ENCODE measurements around the gene IDH3G.
"Not testable (repeated sequence)": the region's sequence is repeated elsewhere in the genome, so short reads cannot be mapped to it uniquely, and the experiment has no call there.

Gene IDH3G

DNA sequence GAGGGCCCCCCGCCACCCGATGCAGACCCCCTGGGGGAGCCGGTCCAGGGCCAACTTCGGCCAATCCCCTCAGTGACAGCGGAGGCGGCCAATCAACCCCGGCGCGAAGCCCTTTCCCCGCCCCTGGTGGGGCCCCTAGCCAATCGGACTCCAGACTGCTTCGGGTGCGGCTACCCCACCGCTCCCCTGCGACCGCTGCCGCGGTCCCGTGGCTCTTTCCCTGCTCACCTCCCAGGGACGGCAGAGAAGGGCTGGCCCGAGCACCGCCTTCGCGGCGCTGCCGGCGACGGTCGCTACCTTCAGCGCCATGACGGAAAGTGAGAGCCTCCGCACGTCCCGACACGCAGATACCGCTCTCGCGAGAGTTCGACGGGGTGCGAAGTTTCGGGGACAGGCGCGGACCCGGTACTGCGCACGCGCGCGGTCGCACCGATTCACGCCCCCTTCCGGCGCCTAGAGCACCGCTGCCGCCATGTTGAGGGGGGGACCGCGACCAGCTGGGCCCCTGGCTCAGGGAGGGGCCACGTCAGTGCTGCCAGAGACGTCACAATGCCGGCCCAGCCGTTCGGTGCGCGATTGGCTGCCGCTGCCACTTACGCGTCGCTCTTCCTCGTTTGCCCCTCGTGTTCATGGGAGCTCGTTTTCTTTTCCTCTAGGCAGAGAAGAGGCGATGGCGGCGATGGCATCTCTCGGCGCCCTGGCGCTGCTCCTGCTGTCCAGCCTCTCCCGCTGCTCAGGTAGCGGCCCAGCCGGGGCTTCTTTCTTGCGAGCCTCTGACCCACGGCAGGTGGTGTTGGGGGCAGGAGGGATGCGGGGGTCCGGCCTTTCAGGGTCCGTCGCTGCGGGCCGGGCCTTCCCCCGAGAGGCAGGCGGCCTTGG is at the start of gene IDH3G, which contains the start of gene SSR4:
Gene IDH3G, minus strand, starts transcription at position 358 of the 879 bp plus-strand sequence. Its CDS starts 49 bp downstream, at position 309.
Gene SSR4, plus strand, starts transcription at position 651 of the 879 bp plus-strand sequence. Its CDS starts 20 bp downstream, at position 671.
- DNase-seq = peak; percentile 88

DNA sequence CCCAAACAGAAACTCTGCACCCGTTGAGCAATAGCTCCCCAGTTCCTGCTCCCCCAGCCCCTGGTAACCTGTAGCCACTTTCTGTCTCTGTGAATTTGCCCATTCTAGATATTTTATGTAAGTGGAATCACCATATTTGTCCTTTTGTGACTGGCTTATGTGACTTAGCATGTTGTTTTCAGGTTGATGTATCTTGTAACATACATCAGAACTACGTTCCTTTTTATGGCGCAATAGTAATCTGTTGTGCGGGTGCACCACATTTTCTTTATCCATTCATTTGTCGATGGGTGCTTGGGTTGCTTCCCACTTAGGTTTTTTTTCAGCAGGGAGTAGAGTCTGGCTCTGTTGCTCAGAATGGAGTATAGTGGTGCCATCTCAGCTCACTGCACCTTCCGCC is 42.7 kb upstream of the IDH3G start:
- no peak for DNase-seq

DNA sequence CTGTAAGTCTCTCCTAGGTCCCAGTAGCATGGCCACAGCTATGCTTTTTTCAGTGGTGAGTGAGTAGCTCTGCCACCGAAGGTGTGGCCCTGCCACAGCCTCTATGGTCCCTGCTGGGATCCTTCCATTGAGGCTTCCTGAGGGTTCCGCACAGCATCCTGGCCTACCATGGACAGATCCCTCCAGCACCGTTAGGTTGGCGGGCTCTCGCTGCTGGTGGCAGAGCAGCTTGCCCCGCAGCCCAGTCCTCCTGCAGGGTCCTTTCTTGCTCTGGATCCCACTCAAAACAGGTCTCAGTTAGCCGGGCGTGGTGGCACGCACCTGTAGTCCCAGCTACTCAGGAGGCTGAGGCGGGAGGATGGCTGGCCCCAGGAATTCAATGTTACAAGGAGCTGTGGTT is 38.6 kb upstream of the IDH3G start:
- DNase-seq = no peak

DNA sequence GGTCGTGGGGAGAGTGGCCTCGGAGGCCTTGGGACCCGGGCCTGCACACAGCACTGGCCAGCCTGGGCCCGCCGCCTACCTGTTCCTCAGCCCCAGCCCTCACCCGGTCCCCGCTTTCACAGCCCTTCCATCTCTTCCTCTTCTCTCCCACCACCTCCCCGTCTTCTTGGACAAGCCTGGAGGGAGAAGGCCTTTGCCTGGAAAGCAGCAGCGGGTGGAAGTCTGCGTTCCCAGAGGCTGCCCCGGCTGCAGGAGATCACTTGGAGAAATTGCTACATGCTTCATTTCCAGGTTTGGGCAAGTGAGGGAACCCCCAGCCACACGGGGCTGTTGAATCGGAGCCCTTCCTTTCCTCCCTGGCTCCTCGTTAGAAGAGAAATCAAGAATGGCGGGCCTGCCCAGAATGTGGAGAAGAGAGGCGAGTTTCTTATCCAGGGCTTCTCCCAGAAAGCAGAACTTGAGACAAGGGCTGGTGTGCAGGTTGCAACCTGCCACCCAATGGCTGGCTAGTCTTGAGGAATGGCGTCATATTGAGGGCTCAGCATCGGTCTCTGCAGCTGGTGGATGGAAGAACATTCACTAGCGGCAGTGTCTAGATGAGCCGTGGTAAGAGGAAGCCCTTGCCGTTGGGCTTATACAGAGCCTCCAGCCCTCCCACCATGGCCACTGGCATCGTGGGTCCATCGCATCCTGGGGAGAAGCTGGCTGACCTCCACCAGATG is 37.4 kb upstream of the IDH3G start:
- DNase-seq = no peak

DNA sequence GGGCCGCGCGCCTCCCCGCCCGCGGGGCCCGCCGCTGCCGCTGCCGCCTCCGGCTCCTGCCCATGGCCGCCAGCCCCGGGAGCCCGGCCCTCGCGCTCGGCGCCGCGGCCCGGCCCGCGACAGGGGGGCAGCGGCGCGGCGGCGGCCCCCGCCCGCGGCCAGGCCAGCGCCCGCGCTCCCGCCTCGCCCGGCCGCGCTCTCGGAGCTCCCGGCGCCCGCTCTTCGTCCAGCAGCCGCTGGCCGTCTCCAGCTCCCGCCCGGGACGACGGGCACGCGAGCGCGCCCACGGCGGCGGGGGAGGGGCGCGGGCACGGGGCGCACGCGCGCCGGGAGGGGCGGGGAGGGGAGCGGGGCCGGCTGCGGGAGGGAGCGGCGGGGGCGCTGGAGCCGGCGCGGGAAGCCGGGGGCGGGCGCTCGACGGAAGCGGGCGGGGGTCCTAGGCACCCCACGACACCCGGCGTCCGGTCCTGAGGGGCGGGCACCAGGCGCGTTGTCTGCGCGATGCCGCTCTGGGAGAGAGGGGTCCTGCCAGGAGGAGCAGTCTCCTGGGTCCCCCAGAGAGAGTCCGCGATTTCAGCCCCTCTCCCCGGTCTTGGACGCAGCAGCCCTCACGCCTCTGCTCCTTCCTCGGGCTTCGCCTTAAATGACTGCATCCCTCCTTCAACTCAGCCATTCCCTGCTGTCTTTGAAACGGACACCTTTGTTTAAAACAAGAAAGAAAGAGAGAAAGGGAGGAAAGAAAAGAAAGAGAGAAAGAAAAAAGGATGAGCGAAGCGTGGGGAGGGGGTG is 36.7 kb upstream of the IDH3G start:
- DNase-seq = no peak

DNA sequence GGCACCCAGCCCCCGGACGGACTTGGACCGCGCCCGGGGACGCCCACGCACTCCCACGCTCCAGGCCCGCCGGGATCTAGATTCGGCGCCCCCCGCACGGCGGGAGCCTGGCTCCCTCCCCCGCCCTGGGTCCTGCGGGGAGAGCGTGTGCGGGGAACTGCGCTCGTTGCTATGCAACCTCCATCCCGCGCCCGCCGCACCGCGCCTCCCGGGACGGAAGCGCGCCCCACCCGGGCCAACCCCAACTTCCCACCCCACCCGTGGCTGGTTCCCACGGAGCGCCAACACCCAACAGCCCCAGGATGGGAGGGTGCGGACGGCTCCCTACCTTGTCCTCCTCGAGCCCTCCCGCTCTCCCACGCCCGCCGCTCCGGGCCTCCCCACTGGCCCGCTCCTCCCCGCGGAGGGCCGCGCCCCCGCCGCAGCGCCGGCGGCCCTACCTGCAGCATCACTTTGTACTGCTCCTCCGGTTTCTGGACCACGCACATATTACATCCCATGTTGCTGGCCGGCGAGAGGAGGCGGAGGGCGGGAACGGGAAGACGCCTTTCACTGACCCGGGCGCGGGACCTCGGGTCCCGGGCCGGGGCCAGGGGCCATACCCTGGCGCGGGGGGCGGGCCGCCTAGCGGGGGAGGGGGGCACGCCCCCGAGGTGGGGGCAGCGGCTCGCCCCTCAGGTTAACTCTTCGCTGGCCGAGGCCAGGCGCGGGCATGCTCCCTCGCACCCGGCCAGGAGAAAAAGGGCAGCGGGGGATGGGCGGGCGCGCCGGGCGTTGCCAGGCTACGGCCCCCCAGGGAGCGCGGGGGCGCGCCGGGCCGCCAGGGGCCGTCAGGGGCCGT is 35.8 kb upstream of the IDH3G start, which contains the start of gene PDZD4:
Gene PDZD4, minus strand, starts transcription at position 746 of the 841 bp plus-strand sequence. Its CDS starts 246 bp downstream, at position 500.
- no peak for DNase-seq

DNA sequence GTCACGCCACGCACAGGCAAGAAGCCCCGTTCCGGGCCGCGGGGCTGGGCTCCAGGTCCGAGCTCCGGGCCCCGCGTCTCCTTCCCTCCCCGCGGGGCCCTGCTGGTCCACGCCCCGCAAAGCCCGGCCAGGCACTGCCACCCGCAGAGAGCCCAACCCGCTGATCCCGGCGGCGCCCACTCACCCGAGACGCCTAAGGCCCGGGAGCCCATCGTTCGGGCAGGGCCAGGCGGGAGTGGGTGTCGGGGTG is 35.3 kb upstream of the IDH3G start:
- no peak for DNase-seq

DNA sequence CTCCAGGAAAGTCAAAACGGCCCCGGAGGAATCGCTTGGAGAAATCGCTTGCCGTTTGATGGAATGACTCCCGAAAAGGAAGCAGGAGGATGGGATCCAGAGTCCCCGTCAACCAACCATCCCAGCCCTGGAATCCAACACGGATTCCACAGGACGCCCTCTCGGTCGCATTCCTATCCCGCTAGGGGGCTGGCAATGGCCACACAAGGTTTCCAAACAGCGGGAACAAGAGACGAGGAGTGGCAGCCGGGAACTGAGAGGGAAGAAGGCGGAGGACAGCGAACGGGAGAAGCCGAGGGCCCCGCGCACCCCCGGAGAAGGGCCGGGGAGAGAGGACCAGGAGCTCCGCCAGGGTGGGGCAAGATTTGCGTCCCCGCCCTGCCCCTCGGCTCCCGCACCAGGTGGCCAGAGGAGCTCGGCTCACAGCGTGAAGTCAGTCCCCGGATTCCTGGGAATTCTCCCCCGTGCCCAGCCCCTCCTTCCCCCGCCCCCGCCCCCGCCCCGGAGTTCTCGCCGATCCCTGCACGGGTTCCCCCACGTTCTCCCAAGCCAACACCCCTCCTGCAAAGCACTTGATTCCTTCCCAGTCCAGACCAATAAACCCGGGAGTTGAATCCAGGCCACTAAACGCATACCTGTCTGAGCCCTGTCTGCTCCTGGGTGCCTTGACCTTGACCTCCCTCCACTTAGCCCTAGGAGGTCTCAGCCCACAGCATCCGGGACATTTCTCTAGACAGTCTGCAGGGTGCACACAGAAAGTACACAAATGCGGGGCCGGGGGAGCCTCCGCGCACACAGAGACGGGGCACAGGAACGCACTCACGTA is 34.8 kb upstream of the IDH3G start:
- no peak for DNase-seq

DNA sequence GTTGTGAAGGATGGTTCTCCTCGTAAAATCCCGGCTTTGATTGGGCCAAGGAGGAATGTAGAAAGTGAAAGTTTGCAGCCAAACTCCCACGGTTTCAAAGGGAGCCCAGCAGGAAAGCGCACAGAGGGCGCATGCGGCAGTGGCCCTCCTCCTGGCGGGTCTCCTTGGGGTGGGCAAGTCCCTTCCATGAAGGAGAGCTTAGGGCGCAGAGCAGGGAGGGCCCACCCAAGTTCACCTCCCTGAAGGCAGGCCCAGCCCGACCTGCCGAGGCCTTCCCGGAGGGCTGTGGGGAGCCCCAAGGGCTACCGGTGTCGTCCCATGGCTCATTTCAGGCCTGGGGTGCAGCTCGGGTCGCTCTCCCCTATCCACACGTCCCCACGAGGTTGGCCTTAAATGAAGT is 34.1 kb upstream of the IDH3G start:
- no peak for DNase-seq

DNA sequence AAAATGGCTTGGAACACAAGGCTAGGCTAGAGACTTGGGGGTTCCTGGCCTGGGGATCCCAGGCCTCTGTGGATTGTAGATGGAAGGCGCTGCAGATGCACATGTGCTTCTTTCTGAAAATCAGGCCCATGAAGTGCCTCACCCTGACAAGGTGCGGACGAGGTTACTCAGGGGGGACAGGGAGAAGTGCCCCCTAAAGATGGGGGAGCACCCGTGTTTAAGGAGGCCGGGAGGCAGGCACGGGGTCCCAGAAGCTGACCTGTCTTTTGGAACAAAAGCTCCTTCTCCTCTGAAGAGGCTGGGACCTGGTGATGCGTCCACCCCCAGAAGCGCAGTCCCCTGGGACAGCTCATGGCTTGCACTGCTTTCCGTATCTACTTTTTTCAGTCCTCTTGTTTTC is 33.7 kb upstream of the IDH3G start:
- DNase-seq = no peak

DNA sequence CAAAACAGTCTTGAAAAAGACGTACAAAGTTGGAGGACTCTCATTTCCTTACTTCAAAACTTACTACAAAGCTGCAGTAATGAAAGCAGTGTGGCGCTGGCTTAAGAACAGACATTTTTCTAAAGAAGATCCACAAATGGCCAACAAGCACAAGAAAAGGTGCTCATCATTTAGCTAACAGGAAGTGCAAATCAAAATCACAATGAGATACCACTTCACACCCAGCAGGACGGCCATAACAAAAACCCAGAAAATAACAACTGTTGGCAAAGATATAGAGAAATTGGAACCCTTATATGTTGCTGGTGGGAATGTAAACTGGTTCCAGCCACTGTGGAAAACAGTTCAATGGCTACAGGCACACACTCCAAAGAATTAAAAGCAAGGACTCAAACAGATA is 32.8 kb upstream of the IDH3G start:
- DNase-seq = no peak

DNA sequence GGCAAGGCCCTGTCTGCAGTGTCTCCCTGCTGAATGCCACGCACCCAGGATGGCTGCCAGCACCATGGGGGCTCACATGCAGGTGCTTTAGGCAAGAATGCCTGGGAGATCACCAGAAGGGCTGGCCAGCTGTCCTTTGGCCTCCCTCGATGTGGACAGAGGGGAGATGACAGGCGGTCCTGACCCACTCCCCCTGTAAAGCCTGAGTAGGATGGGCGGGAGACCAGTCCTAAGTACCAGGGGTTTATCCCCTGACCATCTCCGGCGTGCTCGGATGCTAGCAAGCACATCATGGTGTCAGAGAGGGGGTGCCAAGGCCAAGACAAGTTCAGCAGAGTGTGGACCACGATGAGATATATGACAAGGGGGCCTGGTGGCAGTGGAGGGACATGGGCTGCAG is 30.9 kb upstream of the IDH3G start:
- DNase-seq = no peak

DNA sequence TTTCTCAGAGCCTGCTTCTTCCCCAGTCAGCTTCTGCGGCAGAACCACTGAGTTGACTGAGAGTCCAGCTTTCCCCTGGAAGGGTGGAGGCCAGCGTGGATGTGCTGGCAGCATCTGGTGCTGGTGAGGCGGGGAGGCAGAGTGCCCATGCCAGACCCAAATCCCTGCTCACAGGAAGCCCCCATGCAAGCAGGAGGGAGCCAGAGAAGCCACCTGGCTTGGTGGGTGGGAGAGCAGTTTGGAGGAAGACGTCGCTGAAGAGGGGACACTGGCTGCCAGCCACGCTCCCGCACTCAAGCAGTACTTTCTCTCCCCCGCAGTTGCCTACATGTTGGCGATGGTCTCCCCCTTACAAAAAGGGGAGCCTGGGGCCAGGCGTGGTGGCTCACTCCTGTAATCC is 30.2 kb upstream of the IDH3G start:
- no peak for DNase-seq

DNA sequence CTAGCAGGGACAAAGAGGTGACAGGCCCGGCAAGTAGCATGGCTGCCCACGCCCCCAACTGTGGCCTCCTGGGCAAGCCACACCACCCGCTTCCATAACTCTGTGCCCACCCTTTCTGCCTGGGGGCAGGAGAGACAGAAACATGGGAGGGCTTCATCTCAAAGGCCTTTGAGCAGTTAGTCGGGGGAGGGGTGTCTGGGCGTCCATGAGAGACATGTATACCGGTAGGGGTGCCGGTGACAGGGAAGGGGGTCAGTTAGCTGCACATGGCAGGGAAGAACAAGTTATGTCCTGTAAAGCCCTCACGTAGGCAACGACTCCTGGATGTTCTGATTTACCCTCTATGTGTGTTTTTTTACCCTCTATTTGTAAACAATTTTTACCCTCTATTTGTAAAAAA is 26.9 kb upstream of the IDH3G start:
- DNase-seq = no peak

DNA sequence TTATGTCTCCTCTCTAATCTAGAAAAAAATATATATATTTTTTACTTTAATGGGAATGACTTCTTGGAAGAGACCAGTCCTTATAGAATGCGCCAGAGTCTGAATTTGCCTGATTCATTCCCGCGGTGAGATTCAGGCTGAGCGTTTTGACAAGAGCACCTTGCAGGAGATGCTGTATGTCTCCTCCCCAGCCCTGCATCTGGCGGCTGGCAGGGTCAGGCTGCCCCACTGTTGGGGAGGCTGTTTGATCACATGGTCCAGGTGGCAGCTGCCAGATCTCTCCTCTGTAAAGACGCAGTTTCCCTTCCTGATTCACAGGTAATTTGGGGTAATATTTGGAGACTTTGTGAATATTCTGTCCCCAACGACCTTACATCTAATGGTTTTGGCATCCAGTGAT is 26.4 kb upstream of the IDH3G start:
- DNase-seq = no peak

DNA sequence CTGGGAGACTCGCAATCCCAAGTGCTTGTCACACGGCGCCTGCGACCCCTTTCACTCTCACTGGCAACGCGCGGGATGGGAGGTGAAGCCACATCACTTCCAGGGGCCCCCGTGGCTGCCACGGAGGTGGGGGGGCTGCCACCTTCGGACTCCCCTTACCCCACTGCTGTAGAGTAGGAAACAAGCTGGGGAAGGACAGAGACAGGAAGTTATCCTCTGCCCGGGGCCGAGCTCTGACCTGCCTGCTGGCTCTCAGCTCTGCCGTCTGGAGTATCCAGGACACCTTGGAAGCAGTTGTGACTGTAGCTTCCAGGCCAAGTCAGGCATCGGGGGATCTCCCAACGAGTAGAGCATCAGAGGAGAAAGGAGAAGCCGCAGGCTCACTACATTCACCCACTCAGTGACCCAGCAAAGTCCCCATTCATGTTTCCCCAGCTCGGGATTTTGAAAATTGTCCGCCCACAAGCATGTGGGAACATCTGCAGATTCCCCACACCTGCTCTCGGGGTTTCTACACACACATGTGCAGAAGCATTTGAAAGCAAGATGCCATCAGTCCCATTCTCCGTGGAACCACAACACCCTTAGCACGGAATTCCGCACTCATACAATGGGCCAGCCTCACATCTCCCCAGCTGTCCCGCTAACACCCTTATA is 25.3 kb upstream of the IDH3G start:
- no peak for DNase-seq

DNA sequence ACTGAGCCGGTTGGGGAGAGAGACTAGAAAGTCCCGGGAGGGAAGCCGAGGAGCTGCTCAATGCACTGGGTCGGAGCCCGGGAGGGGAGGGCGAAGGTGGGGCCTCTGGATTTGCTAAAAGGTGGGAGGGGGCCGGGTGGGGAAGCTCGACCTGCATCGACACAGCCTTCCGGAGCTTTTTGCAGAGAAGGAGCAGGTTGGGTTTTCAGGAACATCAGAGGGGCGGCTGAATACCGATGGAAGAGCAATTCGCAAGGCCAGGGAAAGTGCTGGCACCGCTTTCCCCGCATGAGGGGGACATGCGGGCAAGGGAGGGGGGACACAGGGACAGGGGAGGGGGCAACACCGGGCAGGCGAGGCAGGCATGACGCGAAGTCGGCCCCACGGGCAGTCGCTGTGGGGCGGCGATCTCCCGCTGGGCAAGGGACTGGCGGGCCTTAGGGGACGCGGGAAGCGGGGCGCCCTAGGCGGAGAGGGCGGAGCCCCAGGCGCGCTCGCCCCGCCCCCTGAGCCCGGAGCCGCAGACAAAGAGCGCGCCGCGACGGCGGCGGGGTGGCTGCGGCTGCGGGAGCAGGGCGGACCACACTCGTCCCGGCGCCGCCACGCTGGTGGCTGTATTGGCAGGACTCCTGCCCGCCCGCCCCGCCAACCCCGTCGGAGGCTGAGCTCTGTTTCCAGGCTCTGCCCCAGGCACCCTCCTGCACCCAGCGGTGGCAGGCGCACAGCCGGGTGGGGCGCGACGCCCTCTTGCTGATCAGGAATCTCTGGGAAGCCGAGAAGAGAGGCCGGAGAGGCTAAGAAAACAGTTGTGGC is 24.6 kb upstream of the IDH3G start:
- DNase-seq = peak; percentile 29

DNA sequence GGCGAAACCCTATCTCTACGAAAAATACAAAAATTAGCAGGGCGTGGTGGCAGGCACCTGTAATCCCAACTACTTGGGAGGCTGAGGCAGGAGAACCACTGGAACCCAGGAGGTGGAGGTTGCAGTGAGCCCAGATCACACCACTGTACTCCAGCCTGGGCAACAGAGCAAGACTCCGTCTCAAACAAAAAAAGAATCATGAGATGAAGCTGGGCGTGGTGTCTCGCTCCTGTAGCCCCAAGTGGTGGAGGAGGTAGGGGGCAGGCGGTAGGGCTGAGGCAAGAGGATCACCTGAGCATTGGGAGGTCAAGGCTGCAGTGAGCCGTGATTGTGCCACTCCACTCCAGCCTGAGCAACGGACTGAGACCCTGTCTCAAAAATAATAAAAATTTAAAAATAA is 23.9 kb upstream of the IDH3G start:
- not testable (repeated sequence) for DNase-seq

DNA sequence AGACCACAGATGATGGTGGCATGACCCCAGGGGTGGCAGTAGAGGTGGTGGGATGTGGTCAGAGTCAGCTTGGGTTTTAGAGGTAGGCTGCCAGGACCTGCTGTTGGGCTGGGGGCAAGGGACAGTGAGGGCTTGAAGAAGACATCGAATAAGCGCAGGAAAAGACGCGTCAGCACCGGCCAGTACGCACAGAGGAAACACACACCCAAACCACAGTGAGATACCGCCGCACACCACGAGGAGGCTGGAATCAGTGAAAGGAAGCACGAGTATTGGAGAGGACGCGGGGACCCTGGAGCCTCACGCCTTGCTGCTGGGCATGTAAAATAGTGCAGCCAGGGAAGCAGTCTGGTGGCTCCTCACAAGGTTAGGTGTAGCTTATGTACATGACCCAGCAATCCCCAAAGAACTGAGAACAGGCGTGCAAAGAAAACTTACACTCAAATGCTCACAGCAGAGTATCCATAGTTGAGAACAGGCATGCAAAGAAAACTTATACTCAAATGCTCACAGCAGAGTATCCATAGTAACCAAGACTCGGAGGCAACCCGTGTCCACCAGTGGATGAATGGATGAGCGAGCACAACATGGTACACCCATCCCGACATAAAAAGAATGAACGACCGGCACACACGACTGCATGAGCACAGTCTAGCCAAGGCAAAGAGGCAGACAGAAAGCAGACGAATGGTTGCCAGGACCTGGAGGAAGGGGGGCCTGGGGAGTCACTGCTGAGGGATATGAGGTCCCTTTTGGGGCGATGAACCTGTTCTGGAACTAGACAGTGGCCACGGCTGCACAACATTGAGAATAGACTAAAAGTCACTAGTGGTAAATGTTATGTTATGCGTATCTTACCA is 22.9 kb upstream of the IDH3G start:
- no peak for DNase-seq
